Activated T-cell treated with anti-CD3 and anti-CD28 coated beads, Interleukin-2, amount 50 U/mL, for 24 hours (primary cell): Measurements from ENCODE around the gene STK10.
"Not testable (repeated sequence)": the region's sequence is repeated elsewhere in the genome, so short reads cannot be mapped to it uniquely, and the experiment has no call there.

ENCODE experiments used
- DNase-seq: peaks from one replicate; pipeline ENCODE4 v3.0.0-alpha.2; 2020
- H3K27ac Mint-ChIP-seq: 2 replicates; pipeline ENCODE4 v1.8.0; 2020; ENCODE audit warnings: mild to moderate bottlenecking, mixed read lengths
- H3K27me3 Mint-ChIP-seq: 2 replicates; pipeline ENCODE4 v1.8.0; 2020; ENCODE audit warnings: mixed read lengths
- H3K36me3 Mint-ChIP-seq: 2 replicates; pipeline ENCODE4 v1.8.0; 2020; ENCODE audit warnings: low read depth, mixed read lengths
- H3K4me1 Mint-ChIP-seq: 2 replicates; pipeline ENCODE4 v1.8.0; 2020; ENCODE audit warnings: low read depth, mixed read lengths
- H3K4me3 Mint-ChIP-seq: 2 replicates; pipeline ENCODE4 v1.8.0; 2020; ENCODE audit warnings: mild to moderate bottlenecking, moderate library complexity, mixed read lengths
- H3K9me3 Mint-ChIP-seq: 2 replicates; pipeline ENCODE4 v1.8.0; 2020; ENCODE audit warnings: mixed read lengths

Gene STK10

DNA sequence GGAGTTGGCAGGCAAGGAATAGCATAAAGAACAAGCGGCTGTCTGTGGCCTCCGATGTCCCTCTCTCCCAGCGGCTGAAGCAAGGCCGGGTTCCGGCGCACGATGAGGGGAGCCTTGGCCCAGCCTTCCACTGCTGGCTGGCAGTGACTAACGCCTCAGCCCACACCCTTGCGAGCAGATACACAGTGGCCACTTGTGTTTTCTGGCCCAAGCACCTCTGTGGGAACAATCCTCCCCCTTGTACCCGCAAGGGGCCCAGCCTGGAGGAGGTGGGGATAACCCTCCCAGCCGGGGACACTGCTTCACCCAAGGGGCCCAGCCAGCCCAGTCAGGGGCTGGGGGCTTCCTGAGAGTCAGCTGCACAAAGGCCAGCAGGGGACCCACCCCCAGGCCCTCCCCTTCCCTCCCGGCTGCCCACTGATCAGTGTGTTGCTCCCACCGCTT is 23.2 kb downstream of the STK10 start:
- peaks cover 81% of the 10 kb centered on the region for H3K4me1 Mint-ChIP-seq
- no peaks in the 10 kb centered on the region for H3K27me3 Mint-ChIP-seq
- no peak for DNase-seq
- no peak overlapping the region for H3K4me3 Mint-ChIP-seq
- H3K36me3 Mint-ChIP-seq: peaks cover 53% of the 10 kb centered on the region
- peak overlapping the region; percentile 84 for H3K27ac Mint-ChIP-seq
- H3K9me3 Mint-ChIP-seq: no peaks in the 10 kb centered on the region

DNA sequence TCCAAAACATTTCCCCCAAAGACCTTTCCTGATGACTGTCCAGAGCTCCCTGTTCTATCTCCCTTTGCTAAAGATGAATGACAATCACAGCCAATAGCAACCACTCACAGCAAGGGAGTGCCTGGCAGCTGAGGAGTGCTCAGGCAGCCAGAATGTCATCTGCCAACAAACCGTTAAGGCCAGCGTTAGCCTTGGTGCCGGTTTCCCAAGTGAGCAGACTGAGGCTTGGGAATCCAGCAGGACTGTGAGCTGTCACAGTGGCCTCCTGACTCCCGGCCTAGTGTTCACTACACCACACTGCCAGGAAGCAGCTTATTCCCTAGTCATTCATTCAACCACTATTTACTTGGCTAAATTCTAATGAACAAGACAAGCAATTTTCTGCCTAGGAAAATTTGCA is 24.7 kb downstream of the STK10 start:
- Mint-ChIP-seq H3K4me3 (no peak overlapping the region), H3K36me3 (peaks cover 52% of the 10 kb centered on the region), H3K4me1 (peaks cover 78% of the 10 kb centered on the region), H3K27ac (peak overlapping the region; percentile 70), H3K9me3 (no peaks in the 10 kb centered on the region), H3K27me3 (no peaks in the 10 kb centered on the region)
- no peak for DNase-seq

DNA sequence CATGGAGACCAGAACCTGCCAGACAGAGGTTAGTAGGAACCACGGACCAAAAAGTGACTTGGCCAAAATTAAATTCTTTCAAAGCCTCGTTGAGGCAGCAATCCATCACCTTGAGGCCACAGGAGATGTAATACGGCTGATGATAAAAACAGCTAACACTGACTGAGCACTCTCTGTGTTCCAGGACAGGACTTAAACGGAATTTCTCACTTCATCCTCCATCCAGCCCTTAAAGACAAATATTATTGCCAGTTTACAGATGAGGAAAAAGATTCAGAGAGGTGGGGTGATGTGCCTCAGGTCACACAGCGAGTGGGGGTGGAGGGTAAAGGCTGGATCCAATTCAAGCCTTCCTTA is 25.1 kb downstream of the STK10 start:
- peaks cover 77% of the 10 kb centered on the region for H3K4me1 Mint-ChIP-seq

DNA sequence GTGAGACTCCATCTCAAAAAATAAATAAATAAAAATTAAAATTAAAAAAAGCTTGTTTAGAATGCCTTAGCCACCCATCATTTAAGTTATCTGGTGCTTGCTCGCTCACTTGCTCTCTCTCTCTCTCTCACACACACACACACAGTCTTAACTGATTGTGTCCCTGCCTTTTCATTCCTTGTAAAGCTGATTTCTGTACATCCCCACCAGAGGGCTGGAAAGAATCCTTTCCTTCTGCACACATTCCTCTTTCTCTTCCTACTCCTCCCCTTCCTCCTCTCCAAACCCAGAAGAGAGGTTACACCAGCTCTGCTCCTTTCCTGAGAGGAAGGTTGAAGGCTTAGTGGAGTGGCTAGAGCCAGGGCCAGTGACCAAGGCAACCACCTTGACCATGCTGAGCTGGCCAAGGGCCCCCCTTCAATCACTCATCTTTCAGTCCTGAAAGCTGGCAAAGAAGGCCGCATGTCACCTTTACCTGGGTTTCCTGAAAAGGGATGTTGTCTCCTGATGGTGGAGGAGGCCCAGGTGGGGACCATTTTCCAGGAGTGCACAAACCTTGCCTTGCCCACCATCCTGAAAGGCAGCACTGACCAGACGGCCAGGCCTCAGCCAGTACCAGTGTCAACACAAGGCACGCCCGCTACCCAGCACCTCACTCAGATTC is 25.6 kb downstream of the STK10 start:
- Mint-ChIP-seq H3K27ac (peak overlapping the region; percentile 70), H3K4me1 (peaks cover 74% of the 10 kb centered on the region), H3K27me3 (no peaks in the 10 kb centered on the region), H3K36me3 (peaks cover 52% of the 10 kb centered on the region), H3K4me3 (no peak overlapping the region), H3K9me3 (no peaks in the 10 kb centered on the region)
- DNase-seq: no peak

More for the DNA sequence above, 25.1 kb downstream of the STK10 start:
- peak overlapping the region; percentile 70 for H3K27ac Mint-ChIP-seq
- H3K36me3 Mint-ChIP-seq: peaks cover 51% of the 10 kb centered on the region
- no peak overlapping the region for H3K4me3 Mint-ChIP-seq
- H3K27me3 Mint-ChIP-seq: no peaks in the 10 kb centered on the region
- no peaks in the 10 kb centered on the region for H3K9me3 Mint-ChIP-seq
- DNase-seq: no peak

DNA sequence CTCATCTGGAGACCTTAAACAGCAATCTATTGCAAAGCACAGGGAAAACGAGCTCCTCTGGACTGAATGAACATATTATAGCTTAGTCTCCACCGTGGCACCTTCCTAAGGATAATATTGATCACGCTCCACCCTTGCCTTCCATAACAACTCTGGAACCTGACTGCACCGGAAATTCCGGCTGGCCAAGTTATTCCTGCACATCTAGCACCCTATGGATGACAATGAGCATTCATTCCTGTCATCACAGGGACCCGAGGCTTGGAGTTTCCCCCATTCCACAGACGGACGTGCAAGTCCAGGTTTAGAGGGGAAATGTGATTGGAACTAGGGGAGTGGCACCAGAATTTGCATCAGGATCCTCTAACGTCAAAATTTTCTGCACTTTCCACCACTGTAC is 27.5 kb downstream of the STK10 start:
- H3K4me3 Mint-ChIP-seq: no peak overlapping the region
- no peaks in the 10 kb centered on the region for H3K9me3 Mint-ChIP-seq
- no peak for DNase-seq
- no peaks in the 10 kb centered on the region for H3K27me3 Mint-ChIP-seq
- H3K4me1 Mint-ChIP-seq: peaks cover 72% of the 10 kb centered on the region
- H3K36me3 Mint-ChIP-seq: peaks cover 58% of the 10 kb centered on the region
- H3K27ac Mint-ChIP-seq: peak overlapping the region; percentile 34

DNA sequence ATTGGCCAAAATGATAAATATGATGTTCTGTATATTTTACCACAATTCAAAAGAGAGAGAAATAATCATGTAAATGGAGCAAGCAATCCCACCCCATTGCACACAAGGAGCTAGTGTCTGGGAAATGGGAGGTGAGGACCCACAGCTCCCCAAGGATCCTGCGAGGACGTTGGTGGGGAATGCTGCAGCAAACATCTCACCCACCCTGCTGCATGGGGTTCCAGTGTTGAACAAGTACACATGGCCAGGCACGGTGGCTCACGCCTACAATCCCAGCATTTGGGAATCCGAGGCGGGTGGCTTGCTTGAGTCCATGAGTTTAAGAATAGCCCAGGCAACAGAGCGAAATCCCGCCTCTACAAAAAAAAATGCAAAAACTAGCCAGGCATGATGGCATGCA is 29.0 kb downstream of the STK10 start:
- peak overlapping the region; percentile 63 for H3K27ac Mint-ChIP-seq
- no peak for DNase-seq
- no peak overlapping the region for H3K4me3 Mint-ChIP-seq
- peaks cover 71% of the 10 kb centered on the region for H3K4me1 Mint-ChIP-seq
- H3K9me3 Mint-ChIP-seq: no peaks in the 10 kb centered on the region
- no peaks in the 10 kb centered on the region for H3K27me3 Mint-ChIP-seq
- peaks cover 67% of the 10 kb centered on the region for H3K36me3 Mint-ChIP-seq

DNA sequence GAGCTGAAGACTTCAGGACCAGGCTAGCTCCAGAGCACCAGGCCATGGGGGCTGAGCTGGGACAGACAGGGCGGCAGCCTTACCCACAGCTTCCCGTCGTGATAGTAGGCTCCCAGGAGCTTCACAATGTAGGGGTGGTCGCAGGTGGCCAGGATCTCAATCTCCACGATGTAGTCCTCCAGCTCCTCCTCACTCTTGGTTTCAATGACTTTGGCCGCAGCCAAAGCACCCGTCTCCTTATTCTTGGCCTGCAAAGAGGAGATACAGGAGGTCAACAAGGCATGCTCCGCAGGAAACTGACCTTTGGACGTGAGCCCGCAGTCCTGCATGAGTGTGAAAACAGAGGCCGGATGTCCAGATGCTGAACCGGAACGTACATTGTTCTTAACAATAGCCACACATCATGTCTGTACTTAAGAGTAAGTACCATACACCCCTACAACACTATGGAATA is 31.5 kb downstream of the STK10 start:
- H3K4me3 Mint-ChIP-seq: no peak overlapping the region
- DNase-seq: no peak
- no peaks in the 10 kb centered on the region for H3K9me3 Mint-ChIP-seq
- H3K27me3 Mint-ChIP-seq: no peaks in the 10 kb centered on the region
- H3K4me1 Mint-ChIP-seq: peaks cover 73% of the 10 kb centered on the region
- H3K36me3 Mint-ChIP-seq: peaks cover 81% of the 10 kb centered on the region
- H3K27ac Mint-ChIP-seq: peak overlapping the region; percentile 58

DNA sequence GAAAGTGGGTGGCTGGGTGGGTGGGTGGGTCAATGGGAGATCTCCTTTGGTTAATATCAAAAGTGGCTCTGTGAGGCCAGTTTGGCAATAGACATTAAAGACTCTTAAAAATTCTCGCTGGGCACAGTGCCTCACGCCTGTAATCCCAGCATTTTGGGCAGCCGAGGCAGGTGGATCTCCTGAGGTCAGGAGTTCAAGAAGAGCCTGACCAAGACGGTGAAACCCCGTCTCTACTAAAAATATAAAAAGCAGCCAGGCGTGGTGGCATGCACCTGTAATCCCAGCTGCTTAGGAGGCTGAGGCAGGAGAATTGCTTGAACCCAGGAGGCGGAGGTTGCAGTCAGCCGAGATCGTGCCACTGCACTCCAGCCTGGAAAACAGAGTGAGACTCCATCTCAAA is 32.9 kb downstream of the STK10 start:
- Mint-ChIP-seq H3K27ac (peak overlapping the region; percentile 69), H3K4me1 (peaks cover 76% of the 10 kb centered on the region), H3K36me3 (peaks cover 85% of the 10 kb centered on the region)
- H3K27me3 Mint-ChIP-seq, H3K4me3 Mint-ChIP-seq, DNase-seq, H3K9me3 Mint-ChIP-seq: not testable (repeated sequence)

DNA sequence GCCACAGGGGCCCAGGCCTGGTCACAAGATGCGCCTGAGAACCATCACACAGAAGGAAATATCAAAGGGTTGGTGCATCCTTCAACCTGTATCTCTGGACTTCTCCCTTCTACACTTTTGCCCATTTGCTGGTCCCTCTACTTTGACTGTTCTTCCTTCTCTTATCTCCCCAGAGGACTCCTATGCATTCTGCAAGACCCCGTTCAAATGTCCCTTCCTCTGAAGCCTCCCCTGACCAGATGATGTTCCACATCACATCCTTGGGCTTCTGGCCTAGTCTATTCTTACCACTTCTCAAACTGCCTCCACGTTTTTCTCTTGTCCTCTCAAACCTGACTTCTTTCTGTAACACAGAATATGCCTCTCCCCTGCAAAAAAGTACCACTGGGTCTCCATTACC is 34.3 kb downstream of the STK10 start:
- Mint-ChIP-seq H3K9me3 (no peaks in the 10 kb centered on the region), H3K27ac (peak overlapping the region; percentile 69), H3K4me3 (no peak overlapping the region), H3K4me1 (peaks cover 77% of the 10 kb centered on the region), H3K36me3 (peaks cover 89% of the 10 kb centered on the region), H3K27me3 (no peaks in the 10 kb centered on the region)
- DNase-seq: no peak

DNA sequence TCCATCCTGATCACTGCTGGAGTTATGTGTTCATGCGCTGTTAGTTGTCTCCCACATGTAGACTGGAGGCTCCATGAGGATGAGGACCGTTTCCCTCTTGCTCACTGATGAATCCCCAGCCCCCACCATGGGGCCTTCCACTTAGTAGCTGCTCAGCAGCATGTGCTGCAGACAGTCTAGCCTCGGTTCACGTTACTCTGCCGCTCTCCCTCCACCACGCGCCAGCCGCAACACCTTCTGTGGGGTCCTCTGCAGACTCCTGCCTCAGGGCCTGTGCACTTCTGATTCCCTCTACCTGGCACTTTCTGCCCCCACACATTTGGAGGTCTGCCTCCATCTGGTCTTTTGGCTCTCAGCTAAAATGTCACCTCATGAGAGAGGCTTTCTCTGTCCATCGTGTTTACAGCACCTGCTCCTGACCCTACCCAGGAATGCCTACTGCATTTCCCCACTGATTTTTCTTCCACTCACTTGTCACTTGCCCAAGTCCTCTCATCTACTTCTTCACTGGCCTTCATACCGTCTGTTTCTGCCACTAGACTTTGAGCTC is 36.3 kb downstream of the STK10 start:
- DNase-seq: no peak
- peak overlapping the region; percentile 94 for H3K27ac Mint-ChIP-seq
- peaks cover 93% of the 10 kb centered on the region for H3K36me3 Mint-ChIP-seq
- H3K4me1 Mint-ChIP-seq: peaks cover 85% of the 10 kb centered on the region
- no peaks in the 10 kb centered on the region for H3K9me3 Mint-ChIP-seq
- peak overlapping the region; percentile 61 for H3K4me3 Mint-ChIP-seq
- no peaks in the 10 kb centered on the region for H3K27me3 Mint-ChIP-seq

DNA sequence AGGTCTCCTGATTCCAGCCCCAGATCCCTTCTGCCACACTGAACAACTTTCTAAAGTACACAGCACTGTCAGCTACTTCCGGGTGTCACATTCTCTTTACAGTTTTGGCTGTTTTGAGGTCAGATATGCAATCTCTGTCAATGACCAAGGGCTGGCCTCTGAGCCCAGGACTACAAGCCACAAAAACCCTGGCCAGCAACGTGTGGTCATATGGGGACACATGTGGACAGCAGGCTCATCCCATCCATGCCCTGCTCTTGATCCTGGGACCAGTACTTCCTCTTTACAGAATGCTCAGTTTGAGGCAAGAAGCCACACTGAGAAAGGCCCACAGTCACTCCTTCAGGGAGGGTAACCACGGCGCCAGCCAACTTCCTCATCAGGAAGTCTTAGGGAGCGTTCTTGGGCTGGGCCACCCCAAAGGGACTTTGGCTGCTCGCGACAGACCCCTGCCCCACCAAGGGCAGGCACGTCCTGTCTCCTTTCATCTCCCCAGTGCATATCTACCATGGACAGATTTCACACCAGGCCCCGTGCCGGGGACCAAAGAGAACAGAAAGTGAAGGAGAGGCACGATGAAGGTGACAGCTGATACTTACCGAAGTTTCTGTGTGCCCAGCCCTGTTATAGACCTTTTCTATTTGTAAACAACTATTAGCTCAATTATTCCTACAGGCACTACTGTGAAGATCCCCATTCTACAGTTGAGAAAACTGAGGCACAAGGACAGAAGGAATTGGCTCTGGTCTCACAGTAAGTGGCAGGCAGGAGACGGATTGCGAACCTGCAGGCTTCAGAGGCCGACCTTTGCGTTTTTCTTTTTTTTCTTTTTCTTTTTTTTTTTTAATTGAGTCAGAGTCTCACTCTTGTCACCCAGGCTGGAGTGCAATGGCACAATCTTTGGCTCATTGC is 37.3 kb downstream of the STK10 start:
- Mint-ChIP-seq H3K4me1 (peaks cover 88% of the 10 kb centered on the region), H3K36me3 (peaks cover 91% of the 10 kb centered on the region), H3K27me3 (no peaks in the 10 kb centered on the region), H3K9me3 (no peaks in the 10 kb centered on the region), H3K4me3 (peak overlapping the region; percentile 61), H3K27ac (peak overlapping the region; percentile 94)
- DNase-seq: peak; percentile 47

DNA sequence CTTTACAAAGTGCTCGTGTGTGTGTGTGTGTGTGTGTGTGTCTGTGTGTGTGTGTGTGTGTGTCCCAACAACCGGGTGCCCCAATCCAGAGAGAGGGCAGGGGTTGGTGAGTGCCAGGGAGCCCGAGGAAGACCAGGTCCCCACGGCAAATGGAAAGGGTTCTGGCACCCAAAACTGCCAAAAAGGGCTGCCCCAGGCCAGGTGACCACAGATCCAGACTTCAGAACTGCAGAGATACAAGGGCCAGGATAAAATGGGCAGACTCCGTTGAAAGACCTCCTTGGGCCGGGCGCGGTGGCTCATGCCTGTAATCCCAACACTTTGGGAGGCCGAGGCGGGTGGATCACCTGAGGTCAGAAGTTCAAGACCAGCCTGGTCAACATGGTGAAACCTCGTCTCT is 38.5 kb downstream of the STK10 start:
- not testable (repeated sequence) for H3K9me3 Mint-ChIP-seq, H3K4me3 Mint-ChIP-seq, H3K27me3 Mint-ChIP-seq, DNase-seq
- peaks cover 80% of the 10 kb centered on the region for H3K36me3 Mint-ChIP-seq
- H3K27ac Mint-ChIP-seq: peak overlapping the region; percentile 90
- peaks cover 93% of the 10 kb centered on the region for H3K4me1 Mint-ChIP-seq

DNA sequence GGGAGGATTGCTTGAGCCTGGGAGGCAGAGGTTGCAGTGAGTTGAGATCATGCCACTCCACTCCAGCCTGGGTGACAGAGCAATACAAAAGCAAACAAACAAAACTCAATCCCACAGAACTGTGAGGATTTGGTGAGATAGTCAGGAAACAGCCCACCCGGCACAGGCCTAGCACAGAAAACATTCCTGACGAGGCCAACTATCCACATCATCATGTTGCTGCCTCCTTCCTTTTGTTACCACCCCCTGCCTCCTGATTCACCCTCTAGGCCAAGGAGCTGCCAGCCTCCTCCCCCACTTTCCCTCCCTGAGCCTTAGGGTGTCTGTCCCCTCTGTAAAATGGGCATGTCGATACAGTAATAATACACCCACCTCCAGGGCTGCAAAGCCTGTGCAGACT is 39.0 kb downstream of the STK10 start:
- DNase-seq: no peak
- H3K9me3 Mint-ChIP-seq: no peaks in the 10 kb centered on the region
- peak overlapping the region; percentile 90 for H3K27ac Mint-ChIP-seq

DNA sequence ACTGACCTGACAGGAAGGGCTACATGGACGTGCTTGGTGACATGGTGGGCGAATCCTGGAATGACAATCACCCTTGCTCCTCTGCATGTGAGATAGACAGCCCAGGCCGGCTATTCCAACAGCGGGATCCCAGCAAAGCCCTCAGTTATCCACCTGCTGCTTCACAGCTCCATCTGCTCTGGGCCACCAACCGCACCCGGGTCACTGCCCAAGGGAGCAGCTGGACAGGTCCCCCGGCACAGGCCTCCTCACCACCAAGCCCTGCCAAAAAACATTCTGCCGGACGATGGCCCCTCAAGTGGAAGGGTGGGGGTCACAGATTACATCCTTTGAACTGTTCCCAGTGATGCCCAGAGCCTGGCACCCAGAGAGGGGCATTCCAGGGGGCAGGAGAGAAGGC is 39.6 kb downstream of the STK10 start:
- H3K27ac Mint-ChIP-seq: peak overlapping the region; percentile 90
- no peaks in the 10 kb centered on the region for H3K9me3 Mint-ChIP-seq
- no peak for DNase-seq
- no peak overlapping the region for H3K4me3 Mint-ChIP-seq
- H3K27me3 Mint-ChIP-seq: no peaks in the 10 kb centered on the region
- H3K4me1 Mint-ChIP-seq: peaks cover 93% of the 10 kb centered on the region
- peaks cover 73% of the 10 kb centered on the region for H3K36me3 Mint-ChIP-seq

More for the DNA sequence above, 39.0 kb downstream of the STK10 start:
- Mint-ChIP-seq H3K36me3 (peaks cover 80% of the 10 kb centered on the region), H3K4me3 (no peak overlapping the region), H3K27me3 (no peaks in the 10 kb centered on the region), H3K4me1 (peaks cover 93% of the 10 kb centered on the region)

DNA sequence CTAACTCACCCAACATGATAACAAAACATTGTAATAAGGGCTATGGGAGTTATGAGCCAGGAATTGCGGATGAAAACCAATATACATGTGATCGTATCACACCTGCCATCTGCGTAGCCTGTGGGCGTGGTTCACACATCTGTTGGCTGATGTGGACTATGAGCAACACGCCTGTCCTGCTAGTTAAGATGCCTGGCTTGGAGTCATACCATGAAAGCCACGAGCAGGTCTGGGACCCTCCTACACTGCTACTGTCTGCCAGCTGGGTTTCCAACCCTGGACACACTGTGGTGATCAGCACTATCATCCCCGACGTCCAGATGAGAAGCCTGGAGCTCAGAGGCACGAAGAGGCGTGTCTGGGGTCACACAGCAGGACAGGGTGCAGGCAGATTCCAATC is 40.2 kb downstream of the STK10 start:
- Mint-ChIP-seq H3K4me1 (peaks cover 94% of the 10 kb centered on the region), H3K27me3 (no peaks in the 10 kb centered on the region), H3K36me3 (peaks cover 67% of the 10 kb centered on the region)

More for the DNA sequence above, 40.2 kb downstream of the STK10 start:
- H3K9me3 Mint-ChIP-seq: no peaks in the 10 kb centered on the region
- DNase-seq: no peak
- H3K4me3 Mint-ChIP-seq: no peak overlapping the region
- peak overlapping the region; percentile 90 for H3K27ac Mint-ChIP-seq
